Esophagus mucosa (tissue), 1 donor: ENCODE measurements around the gene NFS1. TPM values are rescaled to one million over a fixed set of nuclear protein-coding genes. Genes with fewer than 3 reads are reported as not detected.
"Not testable (repeated sequence)": the region's sequence is repeated elsewhere in the genome, so short reads cannot be mapped to it uniquely, and the experiment has no call there.

ENCODE experiments used
- ATAC-seq: fragments of 200-7000 bp; cut with Tn5 transposase; one replicate; pipeline ENCODE4 v1.9.1; 2020
- total RNA-seq: library from RNA; stranded (reverse); gene quantifications from one replicate; pipeline ENCODE4 v1.2.4, GENCODE V29; 2023
- donor health status: DM: yes; HTN: yes; CAD: no.

The NFS1 gene
- total RNA-seq, result 25.1 TPM

DNA sequence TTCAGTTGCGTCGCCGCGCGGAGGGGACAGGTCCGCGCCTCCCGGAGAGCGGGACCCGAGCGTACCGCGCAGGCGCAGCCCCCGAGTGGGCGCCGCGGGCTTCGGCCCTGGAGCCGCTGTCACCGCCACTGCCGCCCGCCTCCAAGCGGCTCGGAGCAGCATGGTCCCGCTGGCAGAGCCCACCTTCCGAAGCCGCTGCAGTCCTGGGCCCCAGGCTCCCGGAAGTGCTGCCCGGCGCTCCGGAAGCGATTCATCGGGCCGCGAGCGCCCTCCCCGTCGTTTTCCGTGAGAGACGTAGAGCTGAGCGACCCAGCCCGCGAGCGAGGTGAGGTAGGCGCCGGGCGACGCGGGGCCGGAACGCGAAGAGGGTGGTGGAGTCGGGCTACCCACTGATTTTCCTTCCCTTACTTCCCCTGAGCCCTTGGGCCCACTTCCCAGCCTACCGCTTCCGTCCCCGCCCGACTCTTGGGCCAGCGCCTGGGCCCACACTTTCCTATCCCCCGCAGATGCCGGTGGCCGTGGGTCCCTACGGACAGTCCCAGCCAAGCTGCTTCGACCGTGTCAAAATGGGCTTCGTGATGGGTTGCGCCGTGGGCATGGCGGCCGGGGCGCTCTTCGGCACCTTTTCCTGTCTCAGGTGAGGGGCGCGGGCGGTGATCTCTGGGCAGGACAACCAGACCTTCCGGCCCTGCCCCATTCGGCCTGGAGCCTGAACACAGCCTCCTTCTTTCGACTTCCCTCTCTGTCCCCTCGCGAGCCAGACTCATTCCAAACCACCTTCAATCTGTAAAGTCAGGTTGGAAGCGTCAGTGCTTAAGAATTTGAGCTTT is at the start of gene NFS1, which contains the start of gene ROMO1:
NFS1 (minus strand) TSS at position 226 of the 830 bp plus-strand sequence; CDS start at position 162, 64 bp downstream.
ROMO1 (plus strand) TSS at position 279 of the 830 bp plus-strand sequence; CDS start at position 507, 228 bp downstream.
- peak; percentile 86 for ATAC-seq

DNA sequence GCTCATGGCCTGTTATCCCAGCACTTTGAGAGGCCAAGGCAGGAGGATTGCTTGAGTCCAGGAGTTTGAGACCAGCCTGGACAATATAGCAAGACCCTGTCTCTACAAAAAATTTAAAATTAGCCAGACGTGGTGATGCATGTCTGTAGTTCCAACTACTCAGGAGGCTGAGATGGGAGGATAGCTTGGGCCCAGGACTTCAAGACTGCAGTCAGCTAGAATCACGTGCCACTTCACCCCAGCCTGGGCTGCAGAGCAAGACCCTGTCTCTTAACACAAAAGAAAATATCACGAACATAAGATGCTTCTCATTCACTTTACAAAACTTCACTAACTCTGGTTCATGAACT is 45.3 kb upstream of the NFS1 start:
- not testable (repeated sequence) for ATAC-seq

DNA sequence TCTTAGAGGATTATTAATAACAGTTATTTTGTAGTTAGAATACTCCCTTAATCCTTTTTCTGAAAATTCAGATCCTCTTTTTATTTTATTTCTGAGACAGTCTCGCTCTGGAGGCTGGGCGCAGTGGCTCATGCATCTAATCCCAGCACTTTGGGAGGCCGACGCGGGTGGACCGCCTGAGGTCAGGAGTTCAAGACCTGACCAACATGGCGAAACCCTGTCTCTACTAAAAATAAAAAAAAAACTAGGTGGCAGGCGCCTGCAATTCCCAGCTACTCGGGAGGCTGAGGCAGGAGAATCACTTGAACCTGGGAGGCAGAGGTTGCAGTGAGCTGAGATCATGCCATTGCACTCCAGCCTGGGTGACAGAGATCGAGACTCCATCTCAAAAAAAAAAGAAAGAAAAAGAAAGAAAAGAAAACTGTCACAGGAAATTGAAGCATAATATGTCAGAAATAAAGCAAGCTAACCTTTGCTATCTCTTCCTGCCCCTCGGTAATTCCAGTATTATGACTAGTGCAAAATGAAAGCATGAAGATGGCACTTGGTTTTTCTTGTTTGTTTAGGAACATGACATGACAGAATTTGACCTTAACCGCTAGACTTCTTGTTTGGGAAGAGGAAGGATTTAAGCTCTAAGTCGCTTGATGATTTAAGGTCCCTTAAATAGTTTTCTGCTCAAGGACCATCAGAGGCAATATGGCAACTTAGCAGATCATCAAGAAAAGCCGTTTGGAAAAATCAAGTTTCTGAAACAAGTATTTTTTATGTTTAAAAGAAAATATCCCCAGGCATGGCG is 44.7 kb upstream of the NFS1 start:
- no peak for ATAC-seq

DNA sequence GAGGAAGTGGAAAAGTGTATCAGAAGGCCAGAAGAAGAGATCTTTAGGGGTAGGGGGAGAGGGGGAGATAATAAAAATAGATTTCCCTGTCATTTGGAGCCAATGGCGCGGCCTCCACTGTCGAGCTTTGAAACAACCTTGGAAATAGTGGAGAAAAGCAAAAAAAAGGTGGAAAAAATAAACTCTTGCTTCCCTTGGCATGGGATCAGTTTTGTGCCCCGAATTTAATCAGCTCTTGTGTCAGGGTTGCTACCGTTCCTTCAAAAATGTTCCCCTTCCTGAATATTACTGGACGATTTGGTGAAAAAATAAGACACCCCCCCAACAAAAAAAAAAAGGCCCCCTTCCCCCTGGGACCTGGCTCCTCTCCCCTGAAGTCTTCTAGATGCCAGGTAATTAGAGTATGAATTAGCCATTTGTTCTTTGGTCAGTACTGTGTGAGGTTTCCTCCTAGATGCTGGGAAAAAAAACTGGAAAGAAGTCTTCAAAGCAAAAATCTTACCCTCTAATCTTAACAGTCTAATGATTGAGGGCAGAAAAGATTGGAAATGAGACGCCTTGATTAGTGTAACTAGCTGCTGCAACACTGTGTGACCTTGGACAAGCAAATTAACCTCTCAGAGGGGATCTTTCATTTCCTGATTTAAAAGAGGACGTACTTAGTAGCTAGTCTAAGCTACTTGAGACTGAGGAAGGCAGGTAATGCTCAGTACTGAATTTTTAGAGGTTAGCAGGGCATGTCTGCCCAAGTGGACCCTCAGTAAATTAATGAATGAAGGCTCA is 43.8 kb upstream of the NFS1 start:
- ATAC-seq, result no peak

DNA sequence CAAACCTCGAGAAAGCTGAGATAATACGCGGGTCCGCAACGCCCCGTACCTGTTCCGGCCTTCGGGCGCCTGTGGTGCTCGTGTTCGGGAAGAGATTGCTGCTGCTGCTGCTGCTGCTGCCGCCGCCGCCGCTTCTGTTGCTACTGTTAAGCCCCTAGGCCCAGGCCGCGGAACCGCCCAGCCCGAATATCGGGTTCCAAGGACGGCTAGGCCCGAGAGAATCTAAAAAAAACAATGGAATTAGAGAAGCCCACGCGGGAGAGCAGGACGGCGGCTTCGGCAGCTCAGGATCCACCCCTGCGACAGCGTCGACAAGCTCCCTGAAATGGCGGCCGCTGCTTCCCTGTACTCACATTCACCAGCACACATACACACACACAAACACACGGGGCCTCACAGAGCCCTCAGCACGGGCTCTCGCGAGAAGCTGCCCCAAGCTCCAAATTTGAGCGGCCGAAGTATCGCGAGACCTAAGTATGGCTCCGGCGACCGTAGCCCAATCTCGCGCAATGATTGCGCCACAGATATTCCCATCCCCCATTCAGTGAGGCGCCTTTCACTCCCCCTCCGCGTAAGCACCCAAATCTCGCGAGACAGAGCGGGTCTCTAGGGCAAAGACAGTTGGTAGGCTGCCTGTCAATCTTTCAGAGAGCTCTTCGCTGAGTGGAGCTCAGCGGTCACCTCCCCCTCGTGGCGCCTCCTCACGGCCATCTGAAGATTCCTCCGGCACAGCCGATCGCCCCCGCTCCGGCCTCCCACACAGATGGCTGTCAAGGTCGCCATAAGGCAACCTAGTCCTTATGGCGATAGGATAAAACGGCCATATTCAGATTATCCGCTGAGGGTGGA is 43.0 kb upstream of the NFS1 start, which contains the start of gene RBM39:
RBM39 (minus strand) TSS at position 369 of the 849 bp plus-strand sequence. CDS start 1,386 bp downstream, outside the sequence.
- peak; percentile 94 for ATAC-seq

DNA sequence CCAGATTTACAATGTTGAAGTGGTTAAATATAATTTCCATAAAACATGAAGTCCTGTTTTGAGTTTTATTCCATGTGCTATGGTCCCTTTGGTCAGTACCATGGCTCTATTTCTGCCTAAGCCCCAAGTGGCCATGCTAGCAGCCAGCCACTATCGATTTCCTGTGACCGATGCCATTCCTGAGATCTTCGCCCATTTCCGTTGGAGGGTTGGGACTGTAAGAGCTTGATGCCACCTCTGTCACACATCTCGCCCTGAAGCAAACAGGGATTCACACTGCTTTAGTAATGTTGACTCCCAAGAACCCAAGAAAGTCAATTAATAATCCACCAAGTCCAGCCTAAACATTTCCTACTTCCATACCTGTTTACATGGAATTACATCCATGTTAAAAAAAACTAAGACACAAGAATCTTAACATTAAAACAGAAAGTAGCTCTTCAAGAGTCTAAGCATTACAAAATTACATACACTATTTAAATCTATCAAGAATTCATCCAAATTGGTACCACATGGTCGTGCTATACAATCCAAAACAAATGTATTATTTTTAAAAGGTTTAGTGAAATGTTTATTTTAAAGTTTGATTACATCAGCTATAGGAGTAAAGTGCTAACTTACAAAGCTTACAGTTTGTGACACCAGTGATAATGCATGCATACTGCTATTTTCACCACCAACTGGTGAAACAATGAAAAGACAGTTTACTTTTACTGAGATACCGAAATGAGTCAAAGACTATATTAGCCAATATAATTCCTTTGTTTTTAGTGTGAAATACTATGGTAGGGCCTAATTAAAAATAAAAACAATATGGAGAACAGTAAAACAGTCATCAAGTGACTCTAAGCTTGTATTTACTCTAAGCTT is 40.4 kb upstream of the NFS1 start:
- ATAC-seq, result no peak

DNA sequence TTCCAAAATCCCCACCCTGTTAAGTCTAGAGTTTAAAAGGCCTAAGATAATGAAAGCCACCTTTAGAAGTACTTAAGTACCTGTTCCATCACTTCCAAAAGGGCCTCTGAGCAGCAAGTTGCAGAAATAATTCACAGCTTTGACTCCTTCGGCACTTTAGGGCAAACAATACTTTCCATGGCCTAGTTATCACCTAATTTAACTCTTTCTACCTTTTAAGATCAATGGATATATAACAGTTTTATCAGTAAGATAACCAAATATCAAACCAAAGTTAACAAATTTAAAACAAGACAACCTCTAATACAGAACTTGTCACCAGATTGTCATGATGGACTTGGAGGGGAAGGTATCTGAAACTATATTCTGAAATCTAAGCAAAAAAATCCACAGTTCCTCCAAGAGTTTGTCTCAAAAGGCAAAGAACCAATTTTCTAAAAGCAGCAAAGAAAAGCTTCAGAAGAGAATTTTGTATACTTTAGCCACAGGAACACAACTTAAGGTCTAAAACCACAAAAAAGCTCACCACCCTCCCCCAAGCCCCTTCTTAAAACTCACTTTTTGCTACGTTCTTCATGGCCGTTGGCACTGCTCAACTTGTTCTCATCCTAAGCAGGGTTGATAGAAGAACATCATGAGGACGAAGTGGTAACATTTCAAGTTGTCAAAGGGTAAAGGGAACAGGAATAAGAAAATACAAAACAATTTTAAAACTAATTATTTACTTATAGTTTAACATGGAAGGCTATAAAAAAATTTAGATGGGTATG is 39.4 kb upstream of the NFS1 start:
- no peak for ATAC-seq

DNA sequence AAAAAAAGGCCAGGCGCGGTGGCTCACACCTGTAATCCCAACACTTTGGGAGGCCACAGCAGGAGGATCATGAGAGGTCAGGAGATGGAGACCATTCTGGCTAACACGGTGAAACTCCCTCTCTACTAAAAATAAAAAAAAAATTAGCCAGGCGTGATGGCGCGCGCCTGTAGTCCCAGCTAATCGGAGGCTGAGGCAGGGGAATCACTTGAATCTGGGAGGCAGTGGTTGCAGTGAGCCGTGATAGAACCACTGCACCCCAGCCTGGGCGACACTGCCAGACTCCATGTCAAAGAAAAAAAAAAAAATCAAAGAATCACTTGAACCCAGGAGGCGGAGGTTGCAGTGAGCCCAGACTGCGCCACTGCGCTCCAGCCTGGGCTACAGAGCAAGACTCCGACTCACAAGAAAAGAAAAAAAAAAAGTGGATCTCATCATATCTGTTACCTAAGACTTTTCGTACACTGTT is 38.7 kb upstream of the NFS1 start:
- no peak for ATAC-seq

DNA sequence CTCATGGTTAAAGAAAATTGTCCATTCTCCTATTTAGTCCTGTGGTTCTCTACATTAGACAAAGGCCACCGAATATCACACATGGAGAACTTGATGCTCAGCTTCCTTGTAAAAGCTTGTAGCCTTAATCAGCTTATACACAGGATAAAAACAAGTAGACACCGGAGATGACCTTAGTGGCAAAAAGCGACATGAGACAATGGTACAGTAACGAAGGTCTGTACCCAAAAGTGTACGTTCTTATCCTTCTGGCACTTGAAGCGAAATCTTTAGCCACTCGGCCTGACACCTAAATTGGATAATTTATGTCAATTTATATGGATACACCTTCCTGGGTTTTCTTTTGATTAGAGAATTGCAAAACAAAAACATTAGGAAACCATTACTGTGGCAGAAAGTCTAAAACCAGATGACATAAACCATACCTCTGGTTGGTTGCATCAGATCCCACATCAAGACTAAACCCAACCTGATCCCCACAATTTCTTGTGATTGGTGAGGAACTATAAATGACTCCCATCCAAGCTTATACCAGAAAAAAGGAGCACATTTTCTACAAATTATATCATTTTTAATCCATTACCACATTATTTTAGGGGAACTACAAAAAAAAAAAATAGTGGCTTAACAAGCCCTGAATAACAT is 36.8 kb upstream of the NFS1 start:
- no peak for ATAC-seq

DNA sequence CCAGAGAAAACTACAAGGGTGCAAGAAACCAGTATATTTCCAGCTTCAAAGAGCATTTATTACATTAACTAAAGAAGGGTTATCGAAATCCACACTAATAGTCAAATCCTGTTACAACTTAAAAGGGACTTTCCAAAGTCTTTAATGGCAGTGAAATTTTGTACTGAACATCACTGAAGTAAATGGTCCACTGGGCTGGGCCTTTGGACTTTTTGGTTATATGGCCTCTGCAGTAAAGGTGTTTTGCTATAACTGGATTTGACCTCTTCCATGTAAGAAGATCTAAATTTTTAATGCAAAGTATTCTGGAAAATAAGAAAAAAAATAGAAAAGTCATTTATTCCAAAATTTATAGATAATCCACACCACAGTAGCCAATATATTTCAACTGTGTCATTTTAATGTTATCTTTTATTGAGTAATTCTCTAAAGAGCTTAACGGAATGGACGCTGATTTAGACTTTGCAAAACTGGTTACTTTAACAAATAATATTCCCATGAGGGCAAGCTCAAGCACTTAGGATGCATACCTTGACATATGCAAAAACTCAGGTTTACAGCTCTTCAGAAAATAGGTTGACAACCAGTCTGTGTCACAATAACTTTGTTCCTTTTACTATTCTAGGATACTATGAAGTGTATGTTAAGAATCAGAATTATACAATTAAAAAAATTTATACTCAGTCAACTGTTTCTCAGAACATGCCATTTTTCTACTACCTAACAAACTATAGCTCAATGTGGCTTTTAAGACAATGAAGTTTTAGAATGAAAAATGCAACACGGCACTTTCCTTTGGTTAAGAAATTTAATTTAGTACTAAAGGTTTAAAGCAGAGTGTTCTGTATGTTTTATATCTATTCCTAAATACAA is 35.9 kb upstream of the NFS1 start:
- no peak for ATAC-seq

DNA sequence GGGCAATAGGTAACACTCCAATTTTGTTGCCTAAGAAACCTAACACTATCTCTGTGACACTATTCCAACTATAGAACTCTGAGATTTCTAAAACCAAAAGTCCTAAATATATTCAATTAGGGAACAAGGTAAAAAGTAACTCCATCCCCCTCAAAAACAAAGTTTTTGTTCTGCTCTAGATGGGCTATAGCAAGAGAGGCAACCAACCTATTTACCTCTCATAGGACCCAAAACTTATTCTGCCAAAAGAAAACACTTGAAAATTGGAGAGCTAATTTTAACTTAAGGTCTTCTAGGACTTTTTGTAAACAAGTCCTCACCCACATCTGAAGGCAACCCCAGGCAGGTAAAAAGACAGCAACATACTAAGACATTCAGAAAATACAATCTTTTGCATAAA is 35.2 kb upstream of the NFS1 start:
- ATAC-seq, result no peak

DNA sequence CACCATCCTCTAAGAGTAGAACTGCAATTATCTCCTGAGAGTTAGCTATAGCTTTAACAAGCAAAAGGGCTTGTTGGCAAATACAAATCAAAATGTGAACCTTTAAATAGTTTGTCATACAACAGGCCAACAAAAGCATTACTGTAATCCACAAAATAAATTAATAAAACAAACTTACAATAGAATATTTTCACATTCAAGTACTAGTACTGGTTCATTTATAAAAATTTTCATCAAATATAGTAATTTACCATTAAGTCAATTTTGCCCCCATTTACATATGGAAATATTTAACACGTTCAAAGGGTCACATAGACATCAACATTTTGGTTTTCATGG is 33.5 kb upstream of the NFS1 start:
- ATAC-seq, result no peak

DNA sequence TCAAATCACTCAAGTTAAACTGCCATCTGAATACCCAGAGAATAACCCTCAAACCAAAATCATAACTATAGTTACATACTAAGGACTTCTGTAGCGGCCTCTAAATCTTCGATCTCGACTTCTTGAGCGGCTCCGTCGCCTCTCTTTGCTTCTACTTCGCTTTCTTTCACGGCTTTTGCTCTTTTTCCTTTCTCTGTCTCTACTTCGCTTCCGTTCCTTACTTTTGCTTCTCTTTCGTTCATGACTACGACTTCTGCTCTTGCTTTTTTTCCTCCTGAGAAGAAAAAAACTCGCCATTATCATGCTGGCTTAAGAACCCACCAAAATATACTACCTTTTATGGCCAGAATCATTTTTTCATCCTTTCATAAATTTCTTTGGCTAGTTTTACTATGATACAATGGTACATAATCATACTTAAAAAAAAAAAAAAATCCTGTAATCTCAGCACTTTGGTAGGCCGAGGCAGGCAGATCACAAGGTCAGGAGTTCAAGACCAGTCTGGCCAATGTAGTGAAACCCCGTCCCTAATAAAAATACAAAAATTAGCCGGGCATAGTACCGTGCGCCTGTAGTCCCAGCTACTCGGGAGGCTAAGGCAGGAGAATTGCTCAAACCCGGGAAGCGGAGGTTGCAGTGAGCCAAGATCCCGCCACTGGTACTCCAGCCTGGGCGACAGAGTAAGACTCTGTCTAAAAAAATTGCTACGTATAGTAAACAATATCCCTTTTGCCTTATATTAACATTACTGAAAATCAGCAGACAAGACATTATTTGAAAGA is 32.9 kb upstream of the NFS1 start:
- no peak for ATAC-seq

DNA sequence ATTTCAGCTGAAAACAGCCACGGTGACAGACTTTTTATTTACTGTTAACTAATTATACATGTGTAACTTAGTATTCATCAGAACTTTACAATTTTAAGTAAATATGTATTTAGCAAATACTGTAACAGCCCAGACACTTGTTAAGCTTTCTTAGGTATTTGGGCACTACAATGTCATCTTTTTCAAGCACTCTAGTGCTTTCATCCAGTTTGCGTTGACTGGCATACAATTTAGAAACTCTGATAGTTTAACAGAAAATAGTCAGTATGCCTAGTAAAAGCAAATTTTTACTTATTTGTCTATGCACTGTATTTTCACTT is 32.3 kb upstream of the NFS1 start:
- ATAC-seq, result no peak

DNA sequence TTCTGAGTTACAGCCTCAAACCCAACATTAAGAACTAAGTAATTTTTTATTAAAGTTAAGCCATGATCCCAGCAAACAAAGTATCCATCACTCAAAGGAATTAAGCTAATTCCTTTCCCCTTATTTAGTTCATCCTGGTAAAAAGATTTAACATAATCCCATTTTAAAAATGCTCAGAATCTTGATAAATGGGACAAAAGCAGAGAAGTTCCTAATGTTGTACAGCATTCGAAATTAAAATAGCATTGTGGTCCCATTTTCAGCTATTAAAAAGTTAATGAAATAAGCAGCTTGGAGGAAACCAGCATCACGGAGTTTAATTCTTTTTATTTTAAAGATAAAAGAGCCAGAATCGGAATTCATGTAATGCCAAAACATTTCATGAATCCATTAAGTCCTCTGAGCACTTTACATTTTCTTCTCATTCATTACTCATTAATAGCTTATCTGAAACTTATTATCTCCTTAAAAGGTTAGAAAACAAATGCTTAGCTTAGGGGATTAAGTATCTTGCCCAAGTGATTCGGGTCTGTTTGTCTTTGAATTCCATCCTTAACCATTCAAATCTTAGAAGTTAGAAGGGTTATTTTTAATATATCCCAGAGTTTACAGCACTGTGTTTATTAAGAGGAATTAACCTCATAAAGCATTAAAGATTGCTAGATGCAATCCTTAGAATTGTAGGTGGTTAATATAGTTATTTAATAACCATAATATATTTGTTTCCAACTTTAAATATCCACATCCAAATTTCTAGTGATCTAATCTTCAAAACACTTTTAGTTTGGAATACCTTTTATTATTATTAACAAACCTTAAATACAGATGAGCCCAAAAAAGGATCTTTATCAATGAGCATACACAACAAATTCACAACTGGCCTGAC is 31.7 kb upstream of the NFS1 start:
- ATAC-seq, result no peak

DNA sequence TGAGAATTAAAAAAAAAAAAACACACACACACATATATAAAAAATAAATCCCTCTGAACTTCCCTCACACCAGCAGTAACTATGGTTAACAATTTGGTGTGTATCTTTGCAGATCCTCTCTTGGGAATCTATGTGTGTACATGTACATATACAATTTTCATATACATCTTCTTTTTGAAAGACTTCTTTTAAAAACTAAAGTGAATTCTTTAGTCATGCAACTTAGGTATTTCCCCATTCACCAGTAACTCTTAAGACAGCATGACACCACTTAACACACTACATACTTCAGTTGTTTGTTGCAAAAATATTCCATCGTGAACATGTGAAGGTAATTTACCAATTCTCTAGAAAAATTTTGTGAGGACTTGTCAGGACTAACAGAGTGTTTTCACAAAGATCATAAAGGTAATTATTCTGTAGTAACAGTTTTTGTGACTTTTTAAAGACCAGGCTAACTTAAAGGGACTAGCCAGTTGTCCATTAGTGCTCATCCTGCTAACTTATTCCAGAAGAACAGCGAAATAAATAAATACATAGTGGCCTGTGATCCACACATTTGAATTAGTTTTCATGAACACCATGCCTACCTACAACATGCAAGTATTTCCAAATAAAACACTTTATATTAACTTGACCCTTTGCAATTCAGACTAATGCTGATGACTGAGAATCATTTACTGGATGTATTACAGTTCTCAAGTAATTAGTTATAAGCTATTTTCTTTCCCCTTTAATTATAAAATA is 30.9 kb upstream of the NFS1 start:
- ATAC-seq, result no peak
